Osteoblast (primary cell): ENCODE measurements around the gene TTLL10. TPM values are rescaled to one million over a fixed set of nuclear protein-coding genes. Genes with fewer than 3 reads are reported as not detected.

ENCODE experiments used
- DNase-seq: peaks from one replicate; pipeline ENCODE4 v3.0.0; 2011; ENCODE audit warnings: low spot score, mixed read lengths; ENCODE audit not compliant: insufficient read length; ENCODE audit errors: missing footprints
- H2AFZ ChIP-seq: 2 replicates; pipeline ENCODE4 v1.6.0; 2011; ENCODE audit warnings: mild to moderate bottlenecking, low read length
- H3K27ac ChIP-seq: 2 replicates; pipeline ENCODE4 v1.5.1; 2011; ENCODE audit warnings: mild to moderate bottlenecking, low read depth, low read length, moderate library complexity
- H3K27me3 ChIP-seq: 2 replicates; pipeline ENCODE4 v1.6.0; 2012; ENCODE audit warnings: mild to moderate bottlenecking, control low read depth, inconsistent platforms, low read length, moderate library complexity; ENCODE audit not compliant: insufficient read depth
- H3K36me3 ChIP-seq: 2 replicates; pipeline ENCODE4 v1.5.1; 2011; ENCODE audit warnings: mild to moderate bottlenecking, low read length, control low read depth, moderate library complexity; ENCODE audit not compliant: insufficient read depth
- H3K4me1 ChIP-seq: 2 replicates; pipeline ENCODE4 v1.5.1; 2011; ENCODE audit warnings: mild to moderate bottlenecking, low read length, control low read depth, moderate library complexity; ENCODE audit not compliant: insufficient read depth
- H3K4me2 ChIP-seq: 2 replicates; pipeline ENCODE4 v1.6.0; 2011; ENCODE audit warnings: mild to moderate bottlenecking, low read length; ENCODE audit not compliant: insufficient read depth
- H3K4me3 ChIP-seq: fragments of 200-600 bp; sonication (generic); 3 replicates; pipeline ENCODE4 v1.5.1; 2012; ENCODE audit warnings: mild to moderate bottlenecking, low read length, inconsistent platforms; ENCODE audit not compliant: insufficient read depth
- H3K79me2 ChIP-seq: 2 replicates; pipeline ENCODE4 v1.6.0; 2012; ENCODE audit warnings: mild to moderate bottlenecking, low read length, control low read depth, inconsistent platforms; ENCODE audit not compliant: insufficient read depth
- H3K9me3 ChIP-seq: 2 replicates; pipeline ENCODE4 v1.5.1; 2011; ENCODE audit warnings: low read depth, low read length, control low read depth
- H4K20me1 ChIP-seq: 2 replicates; pipeline ENCODE4 v1.6.0; 2012; ENCODE audit warnings: mild to moderate bottlenecking, low read length, control low read depth; ENCODE audit not compliant: insufficient read depth
- total RNA-seq: library from RNA; depleted of rRNA; stranded (reverse); fragments of >200 nt; gene quantifications from 2 replicates; pipeline ENCODE4 v1.2.3, GENCODE V29; 2012
- TF ChIP-seq, protein P1 (sequence below): IDR thresholded peaks from 2 replicates; pipeline ENCODE4 v1.5.1; 2011; ENCODE audit warnings: mild to moderate bottlenecking, low read depth, low read length, moderate library complexity; ENCODE audit errors: extremely low read depth

Gene TTLL10
- total RNA-seq, 1 donor: not detected

DNA sequence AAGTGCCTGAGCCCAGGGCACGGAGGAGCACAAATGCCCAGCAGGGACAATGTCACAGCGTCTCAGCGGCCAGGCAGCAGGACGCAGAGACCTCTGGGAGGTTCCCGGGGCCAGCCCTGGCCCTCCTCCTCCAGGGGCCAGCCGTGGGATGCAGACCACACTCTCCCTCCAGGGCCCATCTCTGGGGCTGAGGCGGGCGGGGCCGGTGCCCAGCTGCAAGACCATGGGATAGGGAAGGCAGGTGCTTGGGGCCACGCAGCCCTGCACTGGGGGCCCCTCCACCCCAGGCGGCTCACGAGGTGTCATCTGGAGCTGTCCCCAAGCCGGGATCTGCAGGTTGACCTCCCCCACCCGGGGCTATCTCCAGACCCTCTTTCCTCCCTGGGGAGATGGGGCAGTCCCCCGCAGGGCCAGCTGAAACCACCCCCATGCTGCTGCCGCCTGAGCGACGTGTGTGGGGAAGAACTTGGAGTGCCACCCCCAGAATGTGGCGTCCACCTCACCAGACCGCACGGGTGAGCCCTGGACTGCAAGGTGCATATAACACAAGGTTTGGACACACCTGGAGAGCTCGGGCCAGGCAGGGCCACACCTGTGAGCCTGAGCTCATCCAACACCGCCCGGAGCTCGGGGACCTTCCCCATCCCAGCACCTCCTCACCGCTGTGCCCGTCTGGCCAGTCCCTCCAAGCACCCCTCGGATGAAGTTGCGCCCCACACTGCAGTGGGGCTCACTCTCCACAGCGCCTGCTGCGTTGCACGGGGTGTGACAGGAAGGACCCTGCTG is 4.1 kb upstream of the TTLL10 start:
- Histone ChIP-seq H3K79me2 (no peaks in the 10 kb centered on the region), H3K27me3 (peaks cover 32% of the 10 kb centered on the region), H3K9me3 (no peaks in the 10 kb centered on the region), H3K36me3 (no peaks in the 10 kb centered on the region), H4K20me1 (no peaks in the 10 kb centered on the region), H3K4me1 (no peaks in the 10 kb centered on the region), H3K27ac (no peak overlapping the region), H2AFZ (no peak overlapping the region), H3K4me3 (no peak overlapping the region), H3K4me2 (no peak overlapping the region)
- no peak for DNase-seq
- TF ChIP-seq, protein P1, sequence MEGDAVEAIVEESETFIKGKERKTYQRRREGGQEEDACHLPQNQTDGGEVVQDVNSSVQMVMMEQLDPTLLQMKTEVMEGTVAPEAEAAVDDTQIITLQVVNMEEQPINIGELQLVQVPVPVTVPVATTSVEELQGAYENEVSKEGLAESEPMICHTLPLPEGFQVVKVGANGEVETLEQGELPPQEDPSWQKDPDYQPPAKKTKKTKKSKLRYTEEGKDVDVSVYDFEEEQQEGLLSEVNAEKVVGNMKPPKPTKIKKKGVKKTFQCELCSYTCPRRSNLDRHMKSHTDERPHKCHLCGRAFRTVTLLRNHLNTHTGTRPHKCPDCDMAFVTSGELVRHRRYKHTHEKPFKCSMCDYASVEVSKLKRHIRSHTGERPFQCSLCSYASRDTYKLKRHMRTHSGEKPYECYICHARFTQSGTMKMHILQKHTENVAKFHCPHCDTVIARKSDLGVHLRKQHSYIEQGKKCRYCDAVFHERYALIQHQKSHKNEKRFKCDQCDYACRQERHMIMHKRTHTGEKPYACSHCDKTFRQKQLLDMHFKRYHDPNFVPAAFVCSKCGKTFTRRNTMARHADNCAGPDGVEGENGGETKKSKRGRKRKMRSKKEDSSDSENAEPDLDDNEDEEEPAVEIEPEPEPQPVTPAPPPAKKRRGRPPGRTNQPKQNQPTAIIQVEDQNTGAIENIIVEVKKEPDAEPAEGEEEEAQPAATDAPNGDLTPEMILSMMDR: no peak

DNA sequence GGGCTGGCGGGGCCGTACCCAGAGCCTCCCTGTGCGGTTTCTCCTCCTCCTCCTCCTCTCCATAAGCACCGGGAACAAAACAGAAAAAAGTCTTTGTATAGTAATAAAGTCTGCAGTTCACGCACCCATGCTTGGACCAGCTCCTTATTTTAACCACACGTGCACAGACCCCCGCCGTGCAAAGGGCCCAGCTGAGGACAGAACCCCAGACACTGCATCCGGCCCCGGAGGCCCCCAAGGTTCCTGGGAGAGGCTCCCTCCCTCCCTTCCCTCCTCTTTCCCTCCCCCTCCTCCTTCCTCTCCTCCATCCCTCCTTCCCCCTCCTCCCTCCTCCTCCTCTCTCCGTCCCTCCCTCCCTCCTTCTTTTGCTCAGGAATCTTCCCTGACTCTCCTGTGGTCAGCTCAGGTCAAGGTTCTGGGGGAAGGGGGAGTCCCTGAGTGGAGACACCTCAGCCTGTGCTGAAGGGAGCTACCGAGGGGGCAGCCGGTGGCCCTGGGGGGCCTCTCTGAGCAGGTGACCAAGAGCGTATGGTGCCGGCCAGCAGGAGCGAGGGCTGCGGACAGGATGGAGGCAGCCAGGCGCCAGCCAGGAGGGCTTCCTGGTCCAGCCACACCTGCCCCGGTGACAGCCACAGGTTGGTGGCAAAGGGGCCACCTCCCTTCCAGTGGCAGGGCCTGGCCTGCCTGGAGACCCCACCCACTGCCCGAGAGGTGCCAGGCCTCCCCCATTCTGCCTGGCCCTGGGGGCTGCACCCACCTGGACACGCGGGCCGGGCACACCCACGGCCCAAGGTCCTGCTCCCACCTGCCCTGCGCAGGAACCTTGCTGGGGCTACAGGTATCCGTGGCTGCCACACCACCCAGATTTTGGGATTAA is 3.2 kb upstream of the TTLL10 start:
- Histone ChIP-seq H3K4me3 (no peak overlapping the region), H2AFZ (no peak overlapping the region), H3K9me3 (no peaks in the 10 kb centered on the region), H3K79me2 (no peaks in the 10 kb centered on the region), H3K4me2 (no peak overlapping the region), H3K36me3 (no peaks in the 10 kb centered on the region), H3K27ac (no peak overlapping the region), H3K27me3 (peaks cover 27% of the 10 kb centered on the region), H3K4me1 (no peaks in the 10 kb centered on the region), H4K20me1 (no peaks in the 10 kb centered on the region)
- TF ChIP-seq, protein P1: no peak
- DNase-seq: peak; percentile 78

DNA sequence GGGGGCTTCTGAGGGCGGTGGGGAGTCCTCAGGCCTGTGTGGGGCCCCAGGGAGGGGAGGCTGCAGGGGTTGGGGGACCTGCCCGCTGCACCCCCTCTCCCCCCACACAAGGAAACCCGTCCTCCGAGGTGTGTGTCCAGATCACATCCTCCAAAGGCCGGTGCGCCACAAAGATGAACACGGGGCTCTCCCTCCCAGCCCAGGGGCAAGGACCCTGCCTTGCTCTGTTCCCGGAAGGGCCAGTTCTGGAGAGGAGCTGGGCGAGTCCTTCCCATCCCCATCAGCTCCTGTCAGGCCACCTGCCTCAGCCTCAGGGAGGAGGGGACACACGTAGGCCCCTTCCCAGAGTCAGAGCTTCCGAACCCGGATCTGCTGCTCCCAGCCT is 2.5 kb upstream of the TTLL10 start:
- Histone ChIP-seq H3K79me2 (no peaks in the 10 kb centered on the region), H3K4me3 (no peak overlapping the region), H2AFZ (no peak overlapping the region), H3K27me3 (peaks cover 28% of the 10 kb centered on the region), H3K4me1 (no peaks in the 10 kb centered on the region), H3K36me3 (no peaks in the 10 kb centered on the region), H4K20me1 (no peaks in the 10 kb centered on the region), H3K4me2 (no peak overlapping the region), H3K9me3 (no peaks in the 10 kb centered on the region), H3K27ac (no peak overlapping the region)
- TF ChIP-seq, protein P1: no peak
- peak; percentile 86 for DNase-seq
